ENCODE results near the gene TXNDC8. TPM values are rescaled to one million over a fixed set of nuclear protein-coding genes. Genes with fewer than 3 reads are reported as not detected.

The TXNDC8 gene
- not detected in 2 replicates for total RNA-seq
- not detected in 2 replicates for polyA plus RNA-seq

DNA sequence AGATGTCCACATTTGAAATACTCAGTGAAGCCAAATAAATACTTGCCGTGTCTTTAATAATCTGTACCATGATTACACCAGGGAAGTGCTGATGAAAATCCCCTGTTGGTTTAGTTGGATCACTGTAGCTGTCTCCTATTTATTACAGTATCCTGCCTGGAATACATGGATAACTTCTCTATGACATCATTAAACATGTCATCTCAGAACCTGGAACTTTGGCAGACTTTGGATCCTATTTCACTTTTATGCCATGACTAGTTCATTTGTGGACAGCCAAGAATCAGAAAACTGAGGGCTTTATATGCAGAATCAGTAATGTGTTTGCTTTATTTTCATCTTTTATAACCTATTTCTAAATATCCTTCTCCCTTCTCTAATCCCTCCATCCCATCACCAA lies at the start of gene TXNDC8:
TSS of gene TXNDC8 (minus strand) at position 137 of the 400 bp plus-strand sequence.
- H4K20me1 ChIP-seq (ENCODE audit: insufficient read depth, poor library complexity, severe bottlenecking), result no peaks in the 10 kb centered on the region
- no peak for DNase-seq (ENCODE audit: low spot score)
- no peak within 1 kb of the TSS for H3K4me2 ChIP-seq
- H3K9me3 ChIP-seq (ENCODE audit: low read depth), result no peaks in the 10 kb centered on the region
- no peak for TF ChIP-seq EZH2 (IDR thresholded peaks at IDR 0.05; ENCODE audit: borderline replicate concordance)
- no peak for TF ChIP-seq EZH2phosphoT487 (IDR thresholded peaks at IDR 0.05; ENCODE audit: low read depth, severe bottlenecking, unreplicated experiment)
- TF ChIP-seq, protein P1, sequence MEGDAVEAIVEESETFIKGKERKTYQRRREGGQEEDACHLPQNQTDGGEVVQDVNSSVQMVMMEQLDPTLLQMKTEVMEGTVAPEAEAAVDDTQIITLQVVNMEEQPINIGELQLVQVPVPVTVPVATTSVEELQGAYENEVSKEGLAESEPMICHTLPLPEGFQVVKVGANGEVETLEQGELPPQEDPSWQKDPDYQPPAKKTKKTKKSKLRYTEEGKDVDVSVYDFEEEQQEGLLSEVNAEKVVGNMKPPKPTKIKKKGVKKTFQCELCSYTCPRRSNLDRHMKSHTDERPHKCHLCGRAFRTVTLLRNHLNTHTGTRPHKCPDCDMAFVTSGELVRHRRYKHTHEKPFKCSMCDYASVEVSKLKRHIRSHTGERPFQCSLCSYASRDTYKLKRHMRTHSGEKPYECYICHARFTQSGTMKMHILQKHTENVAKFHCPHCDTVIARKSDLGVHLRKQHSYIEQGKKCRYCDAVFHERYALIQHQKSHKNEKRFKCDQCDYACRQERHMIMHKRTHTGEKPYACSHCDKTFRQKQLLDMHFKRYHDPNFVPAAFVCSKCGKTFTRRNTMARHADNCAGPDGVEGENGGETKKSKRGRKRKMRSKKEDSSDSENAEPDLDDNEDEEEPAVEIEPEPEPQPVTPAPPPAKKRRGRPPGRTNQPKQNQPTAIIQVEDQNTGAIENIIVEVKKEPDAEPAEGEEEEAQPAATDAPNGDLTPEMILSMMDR (IDR thresholded peaks at IDR 0.05; ENCODE audit: poor library complexity), result no peak
- no peaks in the 10 kb centered on the region for H3K4me1 ChIP-seq (ENCODE audit: insufficient read depth)
- no peak within 1 kb of the TSS for H2AFZ ChIP-seq
- no peaks in the 10 kb centered on the region for H3K79me2 ChIP-seq
- 92% methylated on average over 1 of the region's 1 CpG for WGBS (ENCODE audit: low lambda C conversion rate, missing lambda C conversion rate)
- no peak within 1 kb of the TSS for H3K27ac ChIP-seq
- H3K36me3 ChIP-seq (replicated peaks; ENCODE audit: insufficient read depth, low read depth), result no peaks in the 10 kb centered on the region
- no peaks in the 10 kb centered on the region for H3K9me2 ChIP-seq (replicated peaks; ENCODE audit: insufficient read depth)
- no peak within 1 kb of the TSS for H3K4me3 ChIP-seq
- H3K27me3 ChIP-seq, result no peaks in the 10 kb centered on the region

DNA sequence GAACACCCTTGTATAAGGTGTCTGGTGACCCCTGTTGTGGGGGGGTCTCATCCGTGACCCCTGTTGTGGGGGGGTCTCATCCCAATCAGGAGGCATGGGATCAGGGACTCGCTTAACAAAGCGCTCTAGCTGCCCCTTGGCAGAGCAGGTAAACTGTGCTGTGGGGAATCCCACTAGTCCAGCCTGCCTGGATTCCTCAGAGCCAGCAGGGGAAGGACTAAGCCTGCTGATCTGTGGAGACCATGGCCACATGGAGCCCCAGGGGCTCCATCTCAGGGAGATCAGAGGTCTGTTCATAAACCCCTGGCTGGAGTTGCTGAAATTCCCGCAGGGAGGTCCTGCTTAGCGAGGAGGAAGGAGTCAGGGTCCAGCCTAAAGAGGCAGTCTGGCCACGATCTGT lies 45.8 kb upstream of the TXNDC8 start:
- no peaks in the 10 kb centered on the region for H3K9me2 ChIP-seq (replicated peaks; ENCODE audit: insufficient read depth)
- H3K27me3 ChIP-seq, result no peaks in the 10 kb centered on the region
- 94% methylated on average over 6 of the region's 6 CpGs for WGBS (ENCODE audit: low lambda C conversion rate, missing lambda C conversion rate)
- H3K36me3 ChIP-seq (replicated peaks; ENCODE audit: insufficient read depth, low read depth), result no peaks in the 10 kb centered on the region
- DNase-seq (ENCODE audit: low spot score), result no peak
- TF ChIP-seq EZH2 (IDR thresholded peaks at IDR 0.05; ENCODE audit: borderline replicate concordance), result no peak
- TF ChIP-seq, protein P1 (IDR thresholded peaks at IDR 0.05; ENCODE audit: poor library complexity), result no peak
- TF ChIP-seq EZH2phosphoT487 (IDR thresholded peaks at IDR 0.05; ENCODE audit: low read depth, severe bottlenecking, unreplicated experiment), result no peak
- no peak overlapping the region for H3K27ac ChIP-seq
- no peaks in the 10 kb centered on the region for H4K20me1 ChIP-seq (ENCODE audit: insufficient read depth, poor library complexity, severe bottlenecking)
- no peaks in the 10 kb centered on the region for H3K4me1 ChIP-seq (ENCODE audit: insufficient read depth)
- no peak overlapping the region for H3K4me3 ChIP-seq
- H2AFZ ChIP-seq, result no peak overlapping the region
- no peak overlapping the region for H3K4me2 ChIP-seq
- no peaks in the 10 kb centered on the region for H3K79me2 ChIP-seq
- H3K9me3 ChIP-seq (ENCODE audit: low read depth), result no peaks in the 10 kb centered on the region

DNA sequence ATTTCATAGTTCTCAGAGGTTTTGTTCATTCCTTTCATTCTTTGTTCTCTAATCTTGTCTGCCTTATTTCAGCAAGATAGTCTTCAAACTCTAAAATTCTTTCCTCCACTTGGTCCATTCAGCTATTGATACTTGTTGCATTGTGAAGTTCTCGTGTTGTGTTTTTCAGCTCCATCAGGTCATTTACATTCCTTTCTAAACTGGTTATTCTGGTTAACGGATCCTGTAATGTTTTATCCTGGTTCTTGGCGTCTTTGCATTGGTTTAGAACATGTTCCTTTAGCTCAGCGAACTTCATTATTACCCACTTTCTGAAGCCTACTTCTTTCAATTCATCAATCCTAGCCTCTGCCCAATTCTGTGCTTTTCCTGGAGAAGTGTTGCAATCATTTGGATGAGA lies 45.1 kb upstream of the TXNDC8 start:
- Histone ChIP-seq H4K20me1 (ENCODE audit: insufficient read depth, poor library complexity, severe bottlenecking) (no peaks in the 10 kb centered on the region), H3K27ac (no peak overlapping the region), H3K4me1 (ENCODE audit: insufficient read depth) (no peaks in the 10 kb centered on the region), H3K4me3 (no peak overlapping the region), H3K79me2 (no peaks in the 10 kb centered on the region), H3K9me2 (replicated peaks; ENCODE audit: insufficient read depth) (no peaks in the 10 kb centered on the region), H3K4me2 (no peak overlapping the region), H2AFZ (no peak overlapping the region), H3K36me3 (replicated peaks; ENCODE audit: insufficient read depth, low read depth) (no peaks in the 10 kb centered on the region), H3K9me3 (ENCODE audit: low read depth) (no peaks in the 10 kb centered on the region), H3K27me3 (no peaks in the 10 kb centered on the region)
- WGBS (ENCODE audit: low lambda C conversion rate, missing lambda C conversion rate), result 83% methylated on average over 4 of the region's 4 CpGs
- TF ChIP-seq, protein P1 (IDR thresholded peaks at IDR 0.05; ENCODE audit: poor library complexity), result no peak
- TF ChIP-seq EZH2phosphoT487 (IDR thresholded peaks at IDR 0.05; ENCODE audit: low read depth, severe bottlenecking, unreplicated experiment) (no peak), EZH2 (IDR thresholded peaks at IDR 0.05; ENCODE audit: borderline replicate concordance) (no peak)
- DNase-seq (ENCODE audit: low spot score), result no peak
